C4-2B (cell line): ENCODE measurements around the gene IL1R2.
"Not testable (repeated sequence)": the region's sequence is repeated elsewhere in the genome, so short reads cannot be mapped to it uniquely, and the experiment has no call there.

Experiments
- CTCF ChIP-seq: fragments of 450-650 bp; conservative IDR thresholded peaks from 2 replicates; pipeline ENCODE4 v1.5.1; 2017; ENCODE audit warnings: mild to moderate bottlenecking
- ZFX ChIP-seq: fragments of 450-650 bp; IDR thresholded peaks from 2 replicates; pipeline ENCODE4 v1.6.1; 2017

- TF ChIP-seq CTCF, ZFX: not testable (repeated sequence)
These were observed 11.1 kb downstream of the IL1R2 start for GRCh38 chr2:102002909-102003308.
